DMS153 treated with DMSO at 0.1 percent for 48 hours (cell line): ENCODE measurements around the gene TMEM218.

Source experiments
- DNase-seq: peaks from one replicate; lab custom pipeline; 2025; ENCODE audit not compliant: unreplicated experiment; lab: John Stamatoyannopoulos, UW

The TMEM218 gene

DNA sequence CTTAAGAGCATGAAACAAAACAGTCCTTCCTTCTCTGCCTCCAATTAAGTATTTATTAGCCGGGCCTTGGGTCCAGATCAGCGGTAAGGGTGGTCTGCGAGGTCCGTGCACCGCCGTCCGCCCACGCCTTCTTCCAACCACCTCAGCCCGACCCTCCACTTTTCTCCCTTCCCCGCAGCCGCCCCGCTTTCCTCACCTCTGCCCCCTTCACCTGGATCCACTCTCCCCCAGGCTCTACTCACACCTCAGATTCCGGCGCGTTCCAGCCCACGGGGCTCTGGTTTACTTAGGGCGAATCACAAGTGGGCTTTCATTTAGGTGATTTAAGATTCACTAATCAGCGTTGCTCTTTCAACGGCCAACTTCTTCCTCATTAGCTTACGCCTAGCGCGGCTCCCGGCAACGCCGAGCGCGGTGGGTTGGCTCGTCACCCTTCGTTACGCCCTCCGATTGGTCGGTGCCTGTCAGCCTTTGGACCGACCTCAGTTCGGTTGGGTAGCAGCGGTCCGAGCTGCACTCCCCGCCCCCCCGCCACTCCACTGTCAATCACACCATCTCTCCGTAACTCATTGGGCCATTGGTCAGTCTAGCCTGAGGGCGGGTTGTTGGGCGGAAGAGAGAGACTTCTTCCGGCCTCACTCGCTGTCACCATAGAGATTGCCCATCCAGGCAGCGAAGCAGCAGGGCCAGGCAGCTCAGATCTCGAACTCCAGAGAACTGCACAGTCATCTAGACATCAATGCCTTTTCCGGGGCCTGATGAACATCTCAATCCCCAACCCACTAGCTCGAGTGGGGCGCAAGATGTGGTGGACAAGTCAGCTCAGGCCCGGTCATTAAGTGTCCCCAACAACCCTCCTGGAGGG, at the start of gene TMEM218:
TSS of gene TMEM218 (minus strand) at position 284 of the 865 bp plus-strand sequence. CDS start 9,385 bp downstream, outside the sequence.
- DNase-seq, result peak; percentile 94

- DNase-seq, result no peak
Observed at GRCh38 chr11:125157953-125158680, 46.7 kb upstream of the TMEM218 start.

DNA sequence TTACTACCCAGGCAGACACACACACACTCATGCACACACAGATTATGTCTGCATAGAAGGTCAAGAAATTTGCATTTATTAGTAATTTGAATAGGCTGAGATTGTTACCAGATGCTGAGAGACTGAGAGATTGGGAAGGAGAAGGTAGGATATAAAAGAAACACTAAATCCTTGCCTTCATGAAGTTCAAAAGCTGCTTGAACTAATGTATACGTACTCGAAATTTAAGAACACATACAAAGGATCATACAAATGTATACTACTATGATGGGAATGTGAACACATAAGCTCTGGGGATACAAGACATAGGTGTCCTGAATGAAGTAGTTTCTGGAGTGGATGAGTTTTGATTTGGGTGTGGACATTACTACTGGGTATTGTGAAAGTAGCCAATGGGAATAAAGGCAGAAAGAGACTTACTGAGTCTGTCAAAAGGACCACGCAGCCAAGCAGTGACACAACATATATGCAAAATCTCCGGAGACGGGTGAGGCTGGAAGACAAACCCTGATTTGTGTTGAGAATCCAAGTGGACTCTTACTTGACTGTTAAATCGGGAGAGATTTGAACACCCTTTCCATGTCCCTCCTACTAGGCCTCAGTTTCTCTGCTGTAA, 45.8 kb upstream of the TMEM218 start:
- no peak for DNase-seq

DNA sequence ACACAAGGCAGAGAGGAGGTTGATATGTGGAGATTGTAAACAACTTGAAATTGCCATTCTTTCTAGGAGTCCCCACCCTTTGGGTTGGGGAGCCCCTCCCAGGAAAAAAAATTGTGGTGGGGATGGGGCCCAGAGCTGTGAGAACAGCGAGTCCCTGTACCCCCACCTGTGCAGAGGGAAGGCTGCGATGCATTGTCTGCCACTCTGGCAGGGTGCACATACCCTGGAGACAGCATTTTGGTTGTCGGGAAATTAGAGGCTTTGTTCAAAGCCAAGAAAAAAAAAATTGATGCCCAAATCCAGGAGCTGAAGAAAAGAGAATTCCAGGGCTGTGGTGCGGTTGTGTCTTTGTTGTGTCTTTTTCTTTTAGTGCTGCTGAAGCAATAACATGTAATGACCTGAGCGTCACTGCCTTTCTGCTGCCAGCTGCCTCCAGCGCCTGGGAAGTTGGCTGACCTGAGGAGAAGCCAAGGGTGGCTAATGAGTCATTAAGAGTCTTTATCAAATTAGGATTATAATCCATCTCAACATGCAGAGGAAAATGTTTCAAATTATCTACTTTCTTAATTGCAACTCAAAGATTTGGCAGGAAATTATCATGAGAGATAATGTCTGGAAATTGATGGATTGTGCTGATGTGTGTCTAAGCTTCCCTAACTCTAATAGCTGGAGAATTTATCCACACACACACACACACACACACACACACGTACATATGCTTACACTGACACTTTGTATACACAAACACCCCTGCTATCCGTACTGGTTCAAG, 45.1 kb upstream of the TMEM218 start:
- DNase-seq, result no peak

DNA sequence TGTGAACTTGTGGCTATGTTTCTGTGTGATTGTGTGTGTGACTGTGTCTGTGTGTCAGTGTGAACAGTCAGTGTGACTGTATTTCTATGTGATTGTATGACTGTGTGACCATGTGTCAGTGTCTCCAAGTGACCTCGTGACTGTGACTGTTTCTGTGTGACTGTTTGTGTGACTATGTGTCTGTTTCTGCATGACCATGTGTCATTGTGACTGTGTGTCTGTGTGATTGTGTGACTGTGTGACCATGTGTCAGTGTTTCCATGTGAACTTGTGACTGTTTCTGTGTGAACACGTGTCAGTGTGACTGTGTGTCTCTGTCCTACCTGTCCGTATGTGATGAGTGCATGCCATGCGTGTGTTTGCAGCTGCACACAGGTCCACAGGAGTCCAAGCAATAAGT, 44.3 kb upstream of the TMEM218 start:
- no peak for DNase-seq

DNA sequence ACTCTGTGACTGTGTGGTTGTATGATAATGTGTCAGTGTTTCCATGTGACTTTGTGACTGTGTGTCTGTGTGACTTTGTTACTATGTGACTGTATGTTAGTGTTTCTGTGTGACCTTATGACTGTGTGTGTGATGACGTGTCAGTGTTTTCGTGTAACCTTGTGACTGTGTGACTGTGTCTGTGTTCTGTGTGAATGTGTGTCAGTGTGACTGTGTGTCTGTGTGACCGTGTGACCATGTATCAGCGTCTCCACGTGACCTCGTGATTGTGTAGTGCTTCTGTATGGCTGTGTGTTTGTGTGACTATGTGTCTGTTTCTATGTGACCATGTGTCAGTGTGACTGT, 43.6 kb upstream of the TMEM218 start:
- DNase-seq, result no peak

GRCh38 chr11:125154378-125155099, 43.1 kb upstream of the TMEM218 start:
- no peak for DNase-seq

DNA sequence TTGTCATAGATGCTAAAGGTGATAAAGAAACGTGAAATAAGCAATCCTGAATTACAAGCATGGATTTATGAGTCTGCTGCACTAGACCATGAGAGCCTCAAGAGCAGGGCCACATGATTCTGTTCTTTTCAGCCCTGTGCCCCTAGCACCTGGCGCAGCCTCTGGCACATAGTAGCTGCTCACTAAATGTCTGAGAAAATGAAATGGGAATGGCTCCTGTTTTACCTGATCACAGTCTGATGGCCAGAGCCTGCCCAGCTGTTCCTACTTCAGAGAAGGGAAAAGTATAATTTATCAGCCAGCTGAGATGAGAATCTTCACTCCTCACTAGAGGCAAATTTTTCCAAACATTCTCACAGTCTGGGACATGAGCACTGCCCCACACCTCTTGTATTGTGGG, 42.4 kb upstream of the TMEM218 start:
- DNase-seq, result no peak

DNA sequence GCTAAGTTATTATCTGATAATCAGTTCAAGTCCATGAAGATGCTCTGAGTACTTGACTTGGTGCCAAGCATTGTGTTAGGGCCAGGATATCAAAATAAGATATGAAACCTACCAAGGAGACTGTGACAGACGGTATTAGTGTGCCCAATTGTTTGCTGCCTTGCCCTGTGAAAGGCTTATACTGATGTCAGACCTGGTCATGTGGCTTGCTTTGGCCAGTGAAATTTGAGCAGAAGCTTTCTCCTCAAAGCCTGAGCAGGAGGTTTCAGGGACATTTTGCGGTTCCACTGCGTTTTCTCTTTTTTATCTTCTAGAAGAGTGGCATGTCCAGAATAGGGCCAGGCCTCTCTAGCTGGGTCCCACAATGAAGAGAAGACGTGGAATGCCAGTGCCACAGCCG, 37.3 kb upstream of the TMEM218 start:
- DNase-seq, result no peak

DNA sequence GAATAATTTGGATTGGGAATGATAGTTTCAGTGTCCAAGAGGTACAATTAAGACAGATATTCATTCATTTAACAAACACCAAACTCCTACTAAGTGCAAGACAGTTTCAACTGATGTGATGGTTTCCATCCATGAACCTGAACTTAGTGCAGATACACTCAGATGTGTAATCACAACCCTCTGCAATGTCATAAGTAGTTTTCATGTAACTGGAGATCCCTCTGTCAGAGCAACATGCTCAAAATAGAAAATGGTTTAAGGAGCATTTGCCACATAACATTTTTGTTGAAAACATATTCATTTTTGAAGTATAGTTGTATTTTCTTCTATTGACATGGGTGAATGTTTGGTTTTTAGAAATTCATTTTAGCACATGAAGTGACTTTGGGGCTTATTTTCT, 36.6 kb upstream of the TMEM218 start:
- no peak for DNase-seq

DNA sequence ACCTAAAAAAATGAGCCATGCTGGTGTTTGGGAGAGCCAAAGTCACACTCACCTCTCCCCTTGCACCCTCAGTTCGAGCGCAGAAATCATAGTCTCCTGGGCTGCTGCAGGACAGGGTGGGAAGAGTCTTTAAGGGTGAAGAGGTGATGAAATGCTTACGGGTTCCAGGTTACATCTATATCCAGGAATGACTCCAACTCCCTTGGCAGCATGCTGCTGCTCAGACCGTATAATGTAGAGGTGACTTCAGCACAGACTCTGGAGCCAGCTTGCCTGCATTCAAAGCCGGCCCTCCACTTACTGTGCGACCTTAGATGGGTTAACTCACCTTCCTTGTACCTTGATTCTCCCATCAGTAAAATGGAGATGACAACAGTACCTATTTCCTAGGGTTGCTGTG, 35.9 kb upstream of the TMEM218 start:
- no peak for DNase-seq

- DNase-seq, result no peak
Observed at GRCh38 chr11:125146232-125146631, 34.8 kb upstream of the TMEM218 start.

- no peak for DNase-seq
Observed at GRCh38 chr11:125141686-125142535, 30.5 kb upstream of the TMEM218 start.

- no peak for DNase-seq
Observed at GRCh38 chr11:125141178-125141577, 29.8 kb upstream of the TMEM218 start.

DNA sequence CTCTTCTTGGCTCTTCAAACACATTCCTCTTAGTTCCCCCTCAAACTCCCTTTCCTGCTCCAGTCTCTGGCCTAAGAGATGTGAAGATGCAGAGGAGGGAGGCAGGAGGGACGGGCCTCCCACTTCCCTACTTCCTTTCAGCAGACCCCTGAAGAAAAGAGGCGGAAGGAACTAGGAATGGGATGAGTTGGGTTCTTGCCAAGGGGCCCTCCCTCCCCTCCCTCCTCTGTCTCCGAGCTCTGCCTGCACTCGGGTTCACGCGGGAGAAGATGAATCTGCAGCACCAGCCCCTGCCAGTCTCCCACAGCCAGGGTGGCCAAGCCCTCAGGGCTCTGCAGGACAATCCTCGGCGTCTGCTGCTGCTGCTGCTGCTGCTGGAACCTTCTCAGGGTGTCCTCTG, 28.8 kb upstream of the TMEM218 start:
- DNase-seq, result no peak

DNA sequence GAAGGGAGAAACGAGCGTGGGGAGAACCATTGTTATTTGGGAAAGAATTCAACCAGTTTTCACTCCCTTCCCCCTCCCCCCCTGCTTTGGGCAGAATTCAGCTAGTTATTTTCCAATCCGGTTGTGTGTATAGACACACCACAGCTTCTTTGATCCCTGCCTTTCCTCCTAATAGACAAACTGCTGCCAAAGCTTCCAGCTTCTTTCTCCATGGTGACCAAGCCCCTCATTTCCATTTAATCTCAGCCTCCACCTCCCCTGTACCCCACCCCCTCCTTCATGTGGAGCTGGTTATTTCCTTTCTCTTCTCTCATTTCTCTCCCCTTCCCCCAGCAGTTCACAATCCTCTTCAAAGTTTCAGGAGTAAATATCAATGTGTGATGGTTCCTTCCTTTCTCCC, 28.4 kb upstream of the TMEM218 start:
- no peak for DNase-seq

DNA sequence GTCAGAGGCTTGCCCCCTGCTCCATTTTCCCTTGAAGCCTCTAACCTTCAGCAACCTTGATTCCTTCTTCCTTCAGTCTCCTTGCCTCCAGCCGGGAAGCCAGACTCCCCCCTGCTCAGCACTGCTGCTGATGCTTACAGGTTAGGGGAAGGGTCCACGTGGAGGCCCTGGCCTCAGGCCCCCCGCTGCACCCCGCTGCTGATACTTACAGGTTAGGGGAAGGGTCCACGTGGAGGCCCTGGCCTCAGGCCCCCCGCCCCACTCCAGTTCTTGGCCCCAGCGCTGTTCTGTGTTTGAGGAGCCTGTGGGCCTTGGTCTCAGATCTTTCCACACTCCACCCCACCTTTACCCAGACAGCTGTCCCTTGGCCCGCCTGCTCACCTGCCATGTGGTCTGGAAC, 27.5 kb upstream of the TMEM218 start:
- DNase-seq, result no peak

- no peak for DNase-seq
Observed at GRCh38 chr11:125136001-125136400, 24.6 kb upstream of the TMEM218 start.

GRCh38 chr11:125132596-125132995, 21.2 kb upstream of the TMEM218 start:
- DNase-seq, result no peak

DNA sequence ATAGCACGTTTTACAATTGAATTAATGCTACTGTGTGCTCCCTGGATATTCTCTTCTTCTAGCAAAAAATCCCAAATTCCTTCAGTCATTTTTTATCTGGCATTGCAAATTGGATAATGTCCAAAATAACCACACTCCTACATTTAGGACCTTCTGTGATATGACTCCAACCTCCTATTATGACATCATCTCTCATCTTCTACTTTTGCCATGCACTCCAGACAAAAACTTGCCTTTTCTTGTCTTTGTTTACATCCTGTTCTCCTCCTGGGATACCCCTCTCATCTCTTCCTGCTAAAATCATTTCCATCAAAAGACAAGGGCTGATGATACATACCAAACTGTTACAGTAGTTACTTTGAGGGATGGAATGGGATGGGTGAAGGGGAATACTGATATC, 20.6 kb upstream of the TMEM218 start:
- no peak for DNase-seq
